ENCODE results near the gene DNAJC6. TPM values are rescaled to one million over a fixed set of nuclear protein-coding genes. Genes with fewer than 3 reads are reported as not detected.

Gene DNAJC6
- total RNA-seq, 6 donors from 2014 or later: 3.5 to 5.9 (median 5.2) TPM

DNA sequence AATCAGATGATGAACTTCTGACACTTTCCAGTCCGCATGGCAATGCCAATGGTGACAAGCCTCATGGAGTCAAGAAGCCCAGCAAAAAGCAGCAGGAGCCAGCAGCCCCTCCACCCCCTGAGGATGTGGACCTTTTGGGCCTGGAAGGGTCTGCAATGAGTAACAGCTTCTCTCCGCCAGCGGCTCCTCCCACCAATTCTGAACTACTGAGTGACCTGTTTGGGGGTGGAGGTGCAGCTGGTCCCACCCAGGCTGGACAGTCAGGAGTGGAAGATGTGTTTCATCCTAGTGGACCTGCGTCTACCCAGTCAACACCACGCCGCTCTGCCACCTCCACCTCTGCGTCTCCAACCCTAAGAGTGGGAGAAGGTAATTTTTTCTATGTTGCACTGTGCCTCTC is 83.2 kb downstream of the DNAJC6 start:
- H3K27ac ChIP-seq: no peak overlapping the region
- H3K4me3 ChIP-seq: no peak overlapping the region
- TF ChIP-seq EP300 (IDR thresholded peaks at IDR 0.05) (no peak), POLR2A (IDR thresholded peaks at IDR 0.05) (no peak), POLR2AphosphoS5 (IDR thresholded peaks at IDR 0.05) (no peak)
- TF ChIP-seq, protein P1, sequence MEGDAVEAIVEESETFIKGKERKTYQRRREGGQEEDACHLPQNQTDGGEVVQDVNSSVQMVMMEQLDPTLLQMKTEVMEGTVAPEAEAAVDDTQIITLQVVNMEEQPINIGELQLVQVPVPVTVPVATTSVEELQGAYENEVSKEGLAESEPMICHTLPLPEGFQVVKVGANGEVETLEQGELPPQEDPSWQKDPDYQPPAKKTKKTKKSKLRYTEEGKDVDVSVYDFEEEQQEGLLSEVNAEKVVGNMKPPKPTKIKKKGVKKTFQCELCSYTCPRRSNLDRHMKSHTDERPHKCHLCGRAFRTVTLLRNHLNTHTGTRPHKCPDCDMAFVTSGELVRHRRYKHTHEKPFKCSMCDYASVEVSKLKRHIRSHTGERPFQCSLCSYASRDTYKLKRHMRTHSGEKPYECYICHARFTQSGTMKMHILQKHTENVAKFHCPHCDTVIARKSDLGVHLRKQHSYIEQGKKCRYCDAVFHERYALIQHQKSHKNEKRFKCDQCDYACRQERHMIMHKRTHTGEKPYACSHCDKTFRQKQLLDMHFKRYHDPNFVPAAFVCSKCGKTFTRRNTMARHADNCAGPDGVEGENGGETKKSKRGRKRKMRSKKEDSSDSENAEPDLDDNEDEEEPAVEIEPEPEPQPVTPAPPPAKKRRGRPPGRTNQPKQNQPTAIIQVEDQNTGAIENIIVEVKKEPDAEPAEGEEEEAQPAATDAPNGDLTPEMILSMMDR (IDR thresholded peaks at IDR 0.05): no peak
- peaks cover 0 to 6% (median 0%) of the 10 kb centered on the region in 4 donors for H3K36me3 ChIP-seq
- no peaks in the 10 kb centered on the region for H3K4me1 ChIP-seq
- no peaks in the 10 kb centered on the region for H3K9me3 ChIP-seq
- H3K27me3 ChIP-seq: no peaks in the 10 kb centered on the region
- 94 to 95% methylated on average over 7 of the region's 7 CpGs for WGBS, 2 donors
- no peak for ATAC-seq (ENCODE audit: low FRiP score in 2 of 2)
- DNase-seq: no peak

GRCh38 chr1:65393347-65393746 is 84.0 kb downstream of the DNAJC6 start:
- TF ChIP-seq POLR2AphosphoS5 (IDR thresholded peaks at IDR 0.05) (no peak), EP300 (IDR thresholded peaks at IDR 0.05) (no peak), POLR2A (IDR thresholded peaks at IDR 0.05) (no peak)
- TF ChIP-seq, protein P1 (IDR thresholded peaks at IDR 0.05): no peak
- 62 to 77% methylated on average over 2 of the region's 2 CpGs for WGBS, 2 donors
- no peak overlapping the region for H3K4me3 ChIP-seq
- ATAC-seq (ENCODE audit: low FRiP score in 2 of 2) (no peak), DNase-seq (no peak)
- H3K27ac ChIP-seq: no peak overlapping the region
- H3K36me3 ChIP-seq: peaks cover 0 to 6% (median 0%) of the 10 kb centered on the region in 4 donors
- no peaks in the 10 kb centered on the region for H3K27me3 ChIP-seq
- H3K9me3 ChIP-seq: no peaks in the 10 kb centered on the region
- no peaks in the 10 kb centered on the region for H3K4me1 ChIP-seq

GRCh38 chr1:65393928-65394327 is 84.6 kb downstream of the DNAJC6 start:
- Histone ChIP-seq H3K27me3 (no peaks in the 10 kb centered on the region), H3K27ac (no peak overlapping the region), H3K36me3 (peaks cover 0 to 6% (median 0%) of the 10 kb centered on the region in 4 donors), H3K4me3 (no peak overlapping the region), H3K4me1 (no peaks in the 10 kb centered on the region), H3K9me3 (no peaks in the 10 kb centered on the region)
- WGBS, 2 donors: 89 to 92% methylated on average over 1 of the region's 1 CpG
- ATAC-seq (ENCODE audit: low FRiP score in 2 of 2): no peak
- TF ChIP-seq EP300 (IDR thresholded peaks at IDR 0.05) (no peak), POLR2AphosphoS5 (IDR thresholded peaks at IDR 0.05) (no peak)
- DNase-seq: no peak

- H3K27ac ChIP-seq: peak overlapping the region in 1 of 4 donors; percentile 15
- no peak overlapping the region for H3K4me3 ChIP-seq
- TF ChIP-seq POLR2AphosphoS5 (IDR thresholded peaks at IDR 0.05) (peak in 1 of 2 donors; percentile 4), EP300 (IDR thresholded peaks at IDR 0.05) (peak in 1 of 4 donors; percentile 17)
- TF ChIP-seq, protein P1 (IDR thresholded peaks at IDR 0.05): no peak
- 67 to 71% methylated on average over 3 of the region's 3 CpGs for WGBS, 2 donors
- H3K4me1 ChIP-seq: no peaks in the 10 kb centered on the region
- ATAC-seq (ENCODE audit: low FRiP score in 2 of 2) (peak; percentile 14 to 75), DNase-seq (peak in 1 of 2 donors; percentile 32)
- H3K36me3 ChIP-seq: no peaks in the 10 kb centered on the region
- no peaks in the 10 kb centered on the region for H3K27me3 ChIP-seq
- no peaks in the 10 kb centered on the region for H3K9me3 ChIP-seq
Observed at GRCh38 chr1:65395887-65396612, 86.7 kb downstream of the DNAJC6 start.

DNA sequence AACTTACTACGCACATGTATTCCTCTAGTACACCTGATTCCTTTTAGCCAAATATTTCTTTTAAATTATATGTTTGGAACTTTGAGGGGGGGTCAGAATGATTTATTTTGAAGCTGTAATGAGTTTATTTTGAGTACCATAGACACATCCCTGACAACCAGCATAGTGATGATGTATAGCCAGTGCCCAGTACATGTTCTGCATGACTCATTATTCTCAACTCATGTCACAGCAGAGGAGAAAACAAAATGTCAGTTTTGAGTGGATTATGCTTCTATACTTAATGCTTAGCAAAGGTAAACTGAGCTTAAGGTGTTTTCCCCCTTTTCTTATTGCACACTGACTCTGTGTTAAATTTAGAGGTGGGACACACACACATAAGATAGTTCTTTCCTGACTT is 88.7 kb downstream of the DNAJC6 start:
- Histone ChIP-seq H3K9me3 (no peaks in the 10 kb centered on the region), H3K27me3 (no peaks in the 10 kb centered on the region), H3K27ac (no peak overlapping the region), H3K36me3 (peaks cover 0 to 5% (median 0%) of the 10 kb centered on the region in 4 donors), H3K4me1 (no peaks in the 10 kb centered on the region), H3K4me3 (no peak overlapping the region)
- WGBS, 2 donors: 97 to 100% methylated on average over 1 of the region's 1 CpG
- TF ChIP-seq, protein P1 (IDR thresholded peaks at IDR 0.05): no peak
- no peak for TF ChIP-seq EP300 (IDR thresholded peaks at IDR 0.05)
- TF ChIP-seq POLR2AphosphoS5 (IDR thresholded peaks at IDR 0.05): no peak
- TF ChIP-seq POLR2A (IDR thresholded peaks at IDR 0.05): no peak
- ATAC-seq (ENCODE audit: low FRiP score in 2 of 2) (no peak), DNase-seq (no peak)
